OCI-LY3 (cell line): Measurements from ENCODE around the gene PEX11A.

Experiments used
- CTCF ChIP-seq: fragments of 200-600, 300-600 bp; sonication (generic); IDR thresholded peaks from 2 replicates; pipeline ENCODE4 v1.5.1; 2014; ENCODE audit warnings: antibody characterized with exemption, low read length, low read depth
- EZH2phosphoT487 ChIP-seq: fragments of 200-600 bp; shearing (Covaris generic); IDR thresholded peaks from 2 replicates; pipeline ENCODE4 v1.6.1; 2018; ENCODE audit warnings: antibody characterized with exemption, mixed run types, low read depth

GRCh38 chr15:89671687-89672086 lies 18.9 kb downstream of the PEX11A start:
- TF ChIP-seq CTCF (no peak), EZH2phosphoT487 (no peak)
